ENCODE data around the gene CD99.
"Not testable (repeated sequence)": the region's sequence is repeated elsewhere in the genome, so short reads cannot be mapped to it uniquely, and the experiment has no call there.

CD99 gene

GRCh38 chrX:2780472-2781225, 89.6 kb downstream of the CD99 start:
- DNase-seq: not testable (repeated sequence)

GRCh38 chrX:2781226-2781571, 90.1 kb downstream of the CD99 start:
- no peak for DNase-seq

GRCh38 chrX:2781698-2782097, 90.6 kb downstream of the CD99 start:
- no peak for DNase-seq

GRCh38 chrX:2782171-2782570, 91.1 kb downstream of the CD99 start:
- no peak for DNase-seq

GRCh38 chrX:2782778-2783177, 91.7 kb downstream of the CD99 start:
- DNase-seq: no peak

GRCh38 chrX:2784026-2784425, 92.9 kb downstream of the CD99 start:
- DNase-seq: no peak

- DNase-seq: no peak
These were observed 94.4 kb downstream of the CD99 start for GRCh38 chrX:2785538-2785937.

- no peak for DNase-seq
These were observed 97.9 kb downstream of the CD99 start for GRCh38 chrX:2788980-2789379.

- DNase-seq: no peak
These were observed 98.5 kb downstream of the CD99 start for GRCh38 chrX:2789569-2789968.
